Keratinocyte (primary cell): ENCODE results near the gene CACNA1C. TPM values are rescaled to one million over a fixed set of nuclear protein-coding genes. Genes with fewer than 3 reads are reported as not detected.

Experiments
- DNase-seq: peaks from one replicate; pipeline ENCODE4 v3.0.0-alpha.2; 2011; ENCODE audit warnings: low read depth, missing footprints, low spot score
- FAIRE-seq: peaks from 2 replicates; lab custom pipeline; 2011; peaks lifted over from hg19 to GRCh38; lab: Jason Lieb, UNC
- H2AFZ ChIP-seq: 2 replicates; pipeline ENCODE4 v1.6.0; 2012; ENCODE audit warnings: low read length, control low read depth, inconsistent platforms; ENCODE audit not compliant: control insufficient read depth
- H3K27ac ChIP-seq: 2 replicates; pipeline ENCODE4 v1.5.1; 2011; ENCODE audit warnings: low read length; ENCODE audit not compliant: control insufficient read depth, insufficient read depth
- H3K27me3 ChIP-seq: 3 replicates; pipeline ENCODE4 v1.6.0; 2011; ENCODE audit warnings: low read length; ENCODE audit not compliant: control insufficient read depth, insufficient read depth; ENCODE audit errors: extremely low read depth
- H3K36me3 ChIP-seq, 2 experiments: 2 replicates in 1 of 2; 3 replicates in 1 of 2; pipeline ENCODE4 v1.5.1; 2011; ENCODE audit warnings: low read length in 2 of 2, mild to moderate bottlenecking in 1 of 2; ENCODE audit not compliant: control insufficient read depth in 2 of 2, insufficient read depth in 2 of 2; ENCODE audit errors: extremely low read depth in 1 of 2
- H3K4me1 ChIP-seq: 3 replicates; pipeline ENCODE4 v1.5.1; 2011; ENCODE audit warnings: low read length; ENCODE audit not compliant: control insufficient read depth, insufficient read depth; ENCODE audit errors: extremely low read depth
- H3K4me2 ChIP-seq: 3 replicates; pipeline ENCODE4 v1.6.0; 2011; ENCODE audit warnings: low read depth, low read length; ENCODE audit not compliant: control insufficient read depth, insufficient read depth; ENCODE audit errors: extremely low read depth
- H3K4me3 ChIP-seq, 3 experiments: fragments of 200-600 bp in 1 of 3; sonication (generic) in 1 of 3; 2 replicates in 2 of 3; 3 replicates in 1 of 3; pipeline ENCODE4 v1.5.1; 2011 to 2016; ENCODE audit warnings: low read length in 3 of 3, mild to moderate bottlenecking in 3 of 3, control low read depth in 2 of 3, inconsistent platforms in 1 of 3, low read depth in 1 of 3, mixed read lengths in 1 of 3, mixed run types in 1 of 3, moderate library complexity in 1 of 3; ENCODE audit not compliant: control insufficient read depth in 2 of 3, insufficient read depth in 2 of 3; ENCODE audit errors: extremely low read depth in 1 of 3
- H3K79me2 ChIP-seq: 2 replicates; pipeline ENCODE4 v1.6.0; 2012; ENCODE audit warnings: low read length; ENCODE audit not compliant: control insufficient read depth, insufficient read depth
- H3K9ac ChIP-seq: 3 replicates; pipeline ENCODE4 v1.6.0; 2011; ENCODE audit warnings: low read length; ENCODE audit not compliant: control insufficient read depth, insufficient read depth; ENCODE audit errors: extremely low read depth
- H3K9me1 ChIP-seq: 3 replicates; pipeline ENCODE4 v1.6.0; 2011; ENCODE audit warnings: low read length; ENCODE audit not compliant: control insufficient read depth, insufficient read depth; ENCODE audit errors: extremely low read depth
- H3K9me3 ChIP-seq: 2 replicates; pipeline ENCODE4 v1.5.1; 2012; ENCODE audit warnings: low read depth, low read length; ENCODE audit not compliant: control insufficient read depth
- H4K20me1 ChIP-seq: 3 replicates; pipeline ENCODE4 v1.6.0; 2011; ENCODE audit warnings: low read length; ENCODE audit not compliant: control insufficient read depth, insufficient read depth; ENCODE audit errors: extremely low read depth
- EZH2 ChIP-seq: IDR thresholded peaks from one replicate; pipeline ENCODE4 v1.6.1; 2012; ENCODE audit warnings: inconsistent platforms, mild to moderate bottlenecking, low read length, moderate library complexity
- dilution Hi-C: fragments of 300-500 bp; cut with MboI; formaldehyde crosslinking; loops from one replicate; pipeline ENCODE4 v1.7.0; 2020; ENCODE audit warnings: low sequenced_read_pairs; ENCODE audit not compliant: extremely low pct_ligation_motif_present
- polyA plus RNA-seq, 5 experiments: library from polyadenylated mRNA; depleted of rRNA in 3 of 5; stranded (reverse) in 3 of 5; stranded (forward) in 1 of 5; unstranded in 1 of 5; fragments of >200 nt; gene quantifications; 1 replicate in 1 of 5; 2 replicates in 3 of 5; 3 replicates in 1 of 5; pipeline versions ENCODE4 v1.2.1 to v1.2.3, GENCODE V29; 2011 to 2012; ENCODE audit warnings: missing spikeins in 2 of 5, low read depth in 1 of 5, low replicate concordance in 1 of 5
- TF ChIP-seq, protein P1 (sequence below), 3 experiments: IDR thresholded peaks in 1 of 3; conservative IDR thresholded peaks in 1 of 3; optimal IDR thresholded peaks in 1 of 3; 2 replicates in 2 of 3; 3 replicates in 1 of 3; pipeline versions ENCODE3 to v1.5.1; 2011; ENCODE audit warnings: low read length in 3 of 3, mild to moderate bottlenecking in 3 of 3, moderate library complexity in 2 of 3, control low read depth in 1 of 3, inconsistent platforms in 1 of 3; ENCODE audit not compliant: insufficient read depth in 2 of 3; ENCODE audit errors: extremely low read depth in 1 of 3

CACNA1C gene
- polyA plus RNA-seq, 1 donor (not counting 4 experiments of a cell fraction or from before 2014, with no cell fraction given): not detected

DNA sequence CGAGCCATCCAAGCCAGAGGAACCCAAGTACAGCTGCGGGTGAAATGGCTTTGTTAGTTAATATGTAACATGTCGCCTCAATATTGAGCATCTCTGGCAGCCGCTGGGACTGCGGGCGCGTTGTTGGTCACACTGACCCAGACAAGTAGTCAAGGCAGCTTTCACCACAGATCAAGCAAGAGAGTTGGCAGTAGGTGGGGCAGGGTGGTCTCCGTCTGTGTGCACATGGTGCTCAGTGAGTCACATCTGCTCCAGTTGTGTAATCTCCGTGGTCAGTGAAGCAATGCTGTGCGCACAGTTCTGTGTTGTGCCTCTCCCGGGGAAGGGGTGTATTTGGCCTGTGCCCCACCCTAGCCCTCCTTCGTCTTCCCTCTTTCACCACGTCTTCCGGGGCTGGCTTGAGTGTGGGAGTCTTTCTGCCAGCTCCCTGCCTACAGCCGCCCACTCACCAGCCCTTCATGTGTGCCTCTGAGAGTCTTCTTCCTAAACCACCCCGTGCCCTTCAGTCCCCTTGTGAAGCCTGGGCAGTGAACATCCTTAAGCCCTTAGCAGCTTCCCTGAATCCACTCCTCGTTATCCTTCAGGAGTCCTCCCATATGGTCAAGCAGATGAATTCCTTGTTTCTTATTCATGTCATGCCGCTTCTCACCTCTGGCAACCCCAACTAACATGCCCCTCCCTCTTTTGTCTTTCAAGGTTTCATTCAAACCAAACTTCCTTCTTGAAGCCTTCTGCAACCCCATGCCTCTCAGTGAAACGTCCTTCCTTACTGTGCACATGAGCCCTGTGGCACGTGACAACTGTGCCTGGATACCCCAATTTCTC lies 242.1 kb downstream of the CACNA1C start:
- Histone ChIP-seq H3K9ac (no peak overlapping the region), H3K27me3 (peaks cover 2% of the 10 kb centered on the region), H3K36me3 (no peaks in the 10 kb centered on the region), H2AFZ (no peak overlapping the region), H3K79me2 (no peaks in the 10 kb centered on the region), H3K4me1 (no peaks in the 10 kb centered on the region), H3K9me1 (no peaks in the 10 kb centered on the region), H3K4me3 (no peak overlapping the region), H3K27ac (no peak overlapping the region), H3K4me2 (no peak overlapping the region), H4K20me1 (no peaks in the 10 kb centered on the region), H3K9me3 (no peaks in the 10 kb centered on the region)
- TF ChIP-seq, protein P1, sequence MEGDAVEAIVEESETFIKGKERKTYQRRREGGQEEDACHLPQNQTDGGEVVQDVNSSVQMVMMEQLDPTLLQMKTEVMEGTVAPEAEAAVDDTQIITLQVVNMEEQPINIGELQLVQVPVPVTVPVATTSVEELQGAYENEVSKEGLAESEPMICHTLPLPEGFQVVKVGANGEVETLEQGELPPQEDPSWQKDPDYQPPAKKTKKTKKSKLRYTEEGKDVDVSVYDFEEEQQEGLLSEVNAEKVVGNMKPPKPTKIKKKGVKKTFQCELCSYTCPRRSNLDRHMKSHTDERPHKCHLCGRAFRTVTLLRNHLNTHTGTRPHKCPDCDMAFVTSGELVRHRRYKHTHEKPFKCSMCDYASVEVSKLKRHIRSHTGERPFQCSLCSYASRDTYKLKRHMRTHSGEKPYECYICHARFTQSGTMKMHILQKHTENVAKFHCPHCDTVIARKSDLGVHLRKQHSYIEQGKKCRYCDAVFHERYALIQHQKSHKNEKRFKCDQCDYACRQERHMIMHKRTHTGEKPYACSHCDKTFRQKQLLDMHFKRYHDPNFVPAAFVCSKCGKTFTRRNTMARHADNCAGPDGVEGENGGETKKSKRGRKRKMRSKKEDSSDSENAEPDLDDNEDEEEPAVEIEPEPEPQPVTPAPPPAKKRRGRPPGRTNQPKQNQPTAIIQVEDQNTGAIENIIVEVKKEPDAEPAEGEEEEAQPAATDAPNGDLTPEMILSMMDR (optimal IDR thresholded peaks at IDR 0.05 in 1 of 3, IDR thresholded peaks at IDR 0.05 in 1 of 3, conservative IDR thresholded peaks at IDR 0.05 in 1 of 3; ENCODE audit: extremely low read depth in 1 of 3, insufficient read depth in 2 of 3, low read length in 3 of 3): no peak
- dilution Hi-C loops: loop anchor here (25.0 kb wide), 1 partner anchor 258 kb away; no protein-coding TSS in a partner anchor
- DNase-seq: no peak
- FAIRE-seq: no peak

DNA sequence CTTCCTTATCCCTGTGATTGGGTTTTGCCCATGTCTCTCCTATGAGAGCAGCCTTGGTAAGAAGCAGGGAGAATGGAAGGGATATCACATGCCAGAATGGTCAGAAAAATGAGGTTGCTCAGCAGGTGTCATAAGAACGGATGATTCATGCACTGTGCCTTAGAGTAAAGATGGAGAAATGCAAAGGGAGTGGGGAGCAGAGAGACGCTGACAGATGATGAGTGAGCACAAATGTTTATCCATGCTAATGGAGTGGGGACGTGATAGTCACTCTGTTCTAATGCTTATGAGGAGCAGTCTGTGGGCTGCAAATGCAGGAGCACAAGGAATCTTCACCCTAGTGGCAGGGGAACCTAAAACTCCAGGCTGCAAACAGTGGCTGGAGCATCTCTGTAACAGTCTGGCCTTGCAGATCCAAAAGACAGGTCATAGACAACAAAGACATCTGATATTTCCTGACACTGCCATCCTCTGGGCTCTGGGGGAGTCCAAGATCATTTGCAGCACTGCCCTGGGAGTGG lies 243.2 kb downstream of the CACNA1C start:
- Histone ChIP-seq H3K4me1 (no peaks in the 10 kb centered on the region), H3K27me3 (no peaks in the 10 kb centered on the region), H3K9ac (no peak overlapping the region), H2AFZ (no peak overlapping the region), H4K20me1 (no peaks in the 10 kb centered on the region), H3K36me3 (no peaks in the 10 kb centered on the region), H3K9me1 (no peaks in the 10 kb centered on the region), H3K4me3 (no peak overlapping the region), H3K4me2 (no peak overlapping the region), H3K79me2 (no peaks in the 10 kb centered on the region), H3K9me3 (no peaks in the 10 kb centered on the region), H3K27ac (no peak overlapping the region)
- TF ChIP-seq, protein P1 (optimal IDR thresholded peaks at IDR 0.05 in 1 of 3, IDR thresholded peaks at IDR 0.05 in 1 of 3, conservative IDR thresholded peaks at IDR 0.05 in 1 of 3; ENCODE audit: extremely low read depth in 1 of 3, insufficient read depth in 2 of 3, low read length in 3 of 3): no peak
- TF ChIP-seq EZH2: no peak
- FAIRE-seq (no peak), DNase-seq (no peak)
- dilution Hi-C loops: loop anchor here (25.0 kb wide), 1 partner anchor 259 kb away; no protein-coding TSS in a partner anchor
